Osteoblast (primary cell): ENCODE results near the gene ZMIZ1. TPM values are rescaled to one million over a fixed set of nuclear protein-coding genes. Genes with fewer than 3 reads are reported as not detected.

ENCODE experiments used
- DNase-seq: peaks from one replicate; pipeline ENCODE4 v3.0.0; 2011; ENCODE audit warnings: low spot score, mixed read lengths; ENCODE audit not compliant: insufficient read length; ENCODE audit errors: missing footprints
- H2AFZ ChIP-seq: 2 replicates; pipeline ENCODE4 v1.6.0; 2011; ENCODE audit warnings: mild to moderate bottlenecking, low read length
- H3K27ac ChIP-seq: 2 replicates; pipeline ENCODE4 v1.5.1; 2011; ENCODE audit warnings: mild to moderate bottlenecking, low read depth, low read length, moderate library complexity
- H3K27me3 ChIP-seq: 2 replicates; pipeline ENCODE4 v1.6.0; 2012; ENCODE audit warnings: mild to moderate bottlenecking, control low read depth, inconsistent platforms, low read length, moderate library complexity; ENCODE audit not compliant: insufficient read depth
- H3K36me3 ChIP-seq: 2 replicates; pipeline ENCODE4 v1.5.1; 2011; ENCODE audit warnings: mild to moderate bottlenecking, low read length, control low read depth, moderate library complexity; ENCODE audit not compliant: insufficient read depth
- H3K4me1 ChIP-seq: 2 replicates; pipeline ENCODE4 v1.5.1; 2011; ENCODE audit warnings: mild to moderate bottlenecking, low read length, control low read depth, moderate library complexity; ENCODE audit not compliant: insufficient read depth
- H3K4me2 ChIP-seq: 2 replicates; pipeline ENCODE4 v1.6.0; 2011; ENCODE audit warnings: mild to moderate bottlenecking, low read length; ENCODE audit not compliant: insufficient read depth
- H3K4me3 ChIP-seq: fragments of 200-600 bp; sonication (generic); 3 replicates; pipeline ENCODE4 v1.5.1; 2012; ENCODE audit warnings: mild to moderate bottlenecking, low read length, inconsistent platforms; ENCODE audit not compliant: insufficient read depth
- H3K79me2 ChIP-seq: 2 replicates; pipeline ENCODE4 v1.6.0; 2012; ENCODE audit warnings: mild to moderate bottlenecking, low read length, control low read depth, inconsistent platforms; ENCODE audit not compliant: insufficient read depth
- H3K9me3 ChIP-seq: 2 replicates; pipeline ENCODE4 v1.5.1; 2011; ENCODE audit warnings: low read depth, low read length, control low read depth
- H4K20me1 ChIP-seq: 2 replicates; pipeline ENCODE4 v1.6.0; 2012; ENCODE audit warnings: mild to moderate bottlenecking, low read length, control low read depth; ENCODE audit not compliant: insufficient read depth
- total RNA-seq: library from RNA; depleted of rRNA; stranded (reverse); fragments of >200 nt; gene quantifications from 2 replicates; pipeline ENCODE4 v1.2.3, GENCODE V29; 2012
- TF ChIP-seq, protein P1 (sequence below): IDR thresholded peaks from 2 replicates; pipeline ENCODE4 v1.5.1; 2011; ENCODE audit warnings: mild to moderate bottlenecking, low read depth, low read length, moderate library complexity; ENCODE audit errors: extremely low read depth

Gene ZMIZ1
- total RNA-seq, 1 donor, result 40.9 TPM

DNA sequence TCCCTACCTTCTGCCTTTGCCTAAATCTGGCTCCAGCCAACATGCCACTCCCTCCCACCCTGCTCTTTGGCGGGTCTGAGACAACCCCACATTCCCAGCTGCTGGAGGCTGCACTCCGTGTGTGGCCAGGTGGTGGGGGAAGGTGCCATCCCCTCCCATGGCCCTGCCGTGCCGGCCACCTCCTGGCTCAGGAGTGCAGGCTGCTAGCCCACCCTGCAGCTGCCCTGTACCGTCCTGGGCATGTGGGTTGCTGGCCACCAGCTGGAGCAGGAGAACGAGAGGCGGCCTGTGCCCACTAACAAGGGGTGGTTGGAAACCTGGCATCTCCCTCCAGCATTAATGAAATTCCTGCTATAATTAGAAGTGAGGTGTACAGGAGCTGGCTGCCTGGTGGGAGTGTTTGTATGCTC is 97.6 kb downstream of the ZMIZ1 start:
- no peak overlapping the region for H3K4me2 ChIP-seq
- no peak overlapping the region for H3K4me3 ChIP-seq
- H3K79me2 ChIP-seq, result peaks cover 77% of the 10 kb centered on the region
- H3K9me3 ChIP-seq, result no peaks in the 10 kb centered on the region
- peaks cover 53% of the 10 kb centered on the region for H3K36me3 ChIP-seq
- H3K27ac ChIP-seq, result no peak overlapping the region
- H3K27me3 ChIP-seq, result no peaks in the 10 kb centered on the region
- no peak for DNase-seq
- peaks cover 56% of the 10 kb centered on the region for H4K20me1 ChIP-seq
- TF ChIP-seq, protein P1, sequence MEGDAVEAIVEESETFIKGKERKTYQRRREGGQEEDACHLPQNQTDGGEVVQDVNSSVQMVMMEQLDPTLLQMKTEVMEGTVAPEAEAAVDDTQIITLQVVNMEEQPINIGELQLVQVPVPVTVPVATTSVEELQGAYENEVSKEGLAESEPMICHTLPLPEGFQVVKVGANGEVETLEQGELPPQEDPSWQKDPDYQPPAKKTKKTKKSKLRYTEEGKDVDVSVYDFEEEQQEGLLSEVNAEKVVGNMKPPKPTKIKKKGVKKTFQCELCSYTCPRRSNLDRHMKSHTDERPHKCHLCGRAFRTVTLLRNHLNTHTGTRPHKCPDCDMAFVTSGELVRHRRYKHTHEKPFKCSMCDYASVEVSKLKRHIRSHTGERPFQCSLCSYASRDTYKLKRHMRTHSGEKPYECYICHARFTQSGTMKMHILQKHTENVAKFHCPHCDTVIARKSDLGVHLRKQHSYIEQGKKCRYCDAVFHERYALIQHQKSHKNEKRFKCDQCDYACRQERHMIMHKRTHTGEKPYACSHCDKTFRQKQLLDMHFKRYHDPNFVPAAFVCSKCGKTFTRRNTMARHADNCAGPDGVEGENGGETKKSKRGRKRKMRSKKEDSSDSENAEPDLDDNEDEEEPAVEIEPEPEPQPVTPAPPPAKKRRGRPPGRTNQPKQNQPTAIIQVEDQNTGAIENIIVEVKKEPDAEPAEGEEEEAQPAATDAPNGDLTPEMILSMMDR, result no peak
- H3K4me1 ChIP-seq, result peaks cover 18% of the 10 kb centered on the region
- H2AFZ ChIP-seq, result no peak overlapping the region

- TF ChIP-seq, protein P1, result no peak
- Histone ChIP-seq H3K9me3 (no peaks in the 10 kb centered on the region), H3K4me3 (no peak overlapping the region), H4K20me1 (peaks cover 57% of the 10 kb centered on the region), H3K27me3 (no peaks in the 10 kb centered on the region), H3K79me2 (peaks cover 77% of the 10 kb centered on the region), H3K4me2 (no peak overlapping the region), H2AFZ (no peak overlapping the region), H3K27ac (no peak overlapping the region), H3K4me1 (peaks cover 14% of the 10 kb centered on the region), H3K36me3 (peaks cover 57% of the 10 kb centered on the region)
- no peak for DNase-seq
Measured at GRCh38 chr10:79166741-79167140, 98.0 kb downstream of the ZMIZ1 start.

- Histone ChIP-seq H4K20me1 (peaks cover 59% of the 10 kb centered on the region), H3K9me3 (no peaks in the 10 kb centered on the region), H3K4me1 (peaks cover 9% of the 10 kb centered on the region), H3K36me3 (peaks cover 65% of the 10 kb centered on the region), H3K27ac (no peak overlapping the region), H2AFZ (no peak overlapping the region), H3K79me2 (peaks cover 77% of the 10 kb centered on the region), H3K4me3 (no peak overlapping the region), H3K27me3 (no peaks in the 10 kb centered on the region), H3K4me2 (no peak overlapping the region)
- no peak for DNase-seq
- TF ChIP-seq, protein P1, result no peak
Measured at GRCh38 chr10:79167537-79167936, 98.8 kb downstream of the ZMIZ1 start.

DNA sequence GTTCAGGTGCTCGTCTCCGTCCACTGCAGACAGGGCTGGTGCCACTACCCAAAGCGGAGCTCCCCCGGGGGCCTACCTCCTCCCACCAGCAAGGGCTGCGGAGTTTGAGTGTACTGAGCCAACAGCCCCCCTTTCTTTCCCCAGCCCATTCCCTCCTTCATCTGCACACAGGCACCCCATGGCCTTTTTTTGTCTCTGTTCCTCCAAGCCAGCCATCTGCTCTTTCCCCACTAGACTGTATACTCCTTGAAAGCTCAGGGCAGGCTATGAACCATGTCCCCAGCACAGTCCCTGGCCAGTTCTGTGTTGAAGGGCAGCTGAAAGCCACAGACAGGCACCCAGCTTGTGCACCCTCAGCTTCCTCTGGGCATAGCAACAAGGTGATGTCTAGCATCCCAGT is 99.4 kb downstream of the ZMIZ1 start:
- Histone ChIP-seq H3K4me2 (no peak overlapping the region), H3K27ac (no peak overlapping the region), H3K27me3 (no peaks in the 10 kb centered on the region), H3K9me3 (no peaks in the 10 kb centered on the region), H2AFZ (no peak overlapping the region), H3K79me2 (peaks cover 77% of the 10 kb centered on the region), H3K4me3 (no peak overlapping the region), H3K4me1 (peaks cover 2% of the 10 kb centered on the region), H4K20me1 (peaks cover 59% of the 10 kb centered on the region), H3K36me3 (peaks cover 68% of the 10 kb centered on the region)
- TF ChIP-seq, protein P1, result no peak
- DNase-seq, result no peak
